ENCODE data around the gene PRKAG1.

Gene PRKAG1

DNA sequence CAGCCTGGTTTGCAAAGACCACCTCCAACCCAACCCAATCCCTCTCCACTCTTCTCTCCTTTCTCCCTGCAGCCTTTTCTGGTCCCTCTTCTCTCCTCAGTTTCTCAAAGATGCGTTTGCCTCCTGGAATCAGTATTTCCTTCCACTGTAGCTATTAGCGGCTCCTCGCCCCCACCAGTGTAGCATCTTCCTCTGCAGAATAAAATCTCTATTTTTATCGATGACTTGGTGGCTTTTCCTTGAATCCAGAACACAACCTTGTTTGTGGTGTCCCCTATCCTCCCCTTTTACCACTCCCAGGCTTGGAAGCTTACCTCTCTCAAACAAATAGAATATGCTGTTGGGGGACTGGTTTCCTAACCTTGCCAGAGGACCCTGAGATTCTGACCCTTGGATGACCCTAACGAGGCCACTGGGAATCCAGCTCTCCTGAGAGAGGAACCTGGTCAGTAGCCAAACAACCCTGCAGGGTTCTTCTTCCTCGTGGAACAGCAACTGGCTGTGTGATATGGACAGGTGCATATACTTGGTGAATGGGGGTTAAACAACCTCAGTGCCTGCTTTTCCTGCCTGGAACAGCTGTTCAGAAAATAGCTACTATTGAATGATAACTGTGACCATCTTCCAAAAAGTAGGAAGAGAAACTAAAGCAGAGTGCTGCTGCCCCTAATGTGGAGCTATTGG lies 36.0 kb downstream of the PRKAG1 start:
- no peak for DNase-seq (ENCODE audit: low read depth in 2 of 2)

DNA sequence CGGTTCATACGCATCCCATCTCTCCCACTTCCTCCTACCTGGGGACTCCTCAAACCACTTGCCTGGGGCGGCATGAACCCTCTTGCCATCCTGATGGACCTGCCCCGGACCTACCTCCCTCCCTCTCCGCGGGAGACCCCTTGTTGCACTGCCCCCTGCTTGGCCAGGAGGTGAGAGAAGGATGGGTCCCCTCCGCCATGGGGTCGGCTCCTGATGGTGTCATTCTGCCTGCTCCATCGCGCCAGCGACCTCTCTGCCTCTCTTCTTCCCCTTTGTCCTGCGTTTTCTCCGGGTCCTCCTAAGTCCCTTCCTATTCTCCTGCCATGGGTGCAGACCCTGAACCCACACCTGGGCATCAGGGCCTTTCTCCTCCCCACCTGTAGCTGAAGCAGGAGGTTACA lies 36.8 kb downstream of the PRKAG1 start:
- DNase-seq (ENCODE audit: low read depth in 2 of 2), result no peak

- no peak for DNase-seq (ENCODE audit: low read depth in 2 of 2)
Observed at GRCh38 chr12:48980953-48981756, 37.4 kb downstream of the PRKAG1 start.

- no peak for DNase-seq (ENCODE audit: low read depth in 2 of 2)
Observed at GRCh38 chr12:48980389-48980952, 38.1 kb downstream of the PRKAG1 start.

GRCh38 chr12:48979602-48980388 lies 38.8 kb downstream of the PRKAG1 start:
- DNase-seq (ENCODE audit: low read depth in 2 of 2), result no peak

DNA sequence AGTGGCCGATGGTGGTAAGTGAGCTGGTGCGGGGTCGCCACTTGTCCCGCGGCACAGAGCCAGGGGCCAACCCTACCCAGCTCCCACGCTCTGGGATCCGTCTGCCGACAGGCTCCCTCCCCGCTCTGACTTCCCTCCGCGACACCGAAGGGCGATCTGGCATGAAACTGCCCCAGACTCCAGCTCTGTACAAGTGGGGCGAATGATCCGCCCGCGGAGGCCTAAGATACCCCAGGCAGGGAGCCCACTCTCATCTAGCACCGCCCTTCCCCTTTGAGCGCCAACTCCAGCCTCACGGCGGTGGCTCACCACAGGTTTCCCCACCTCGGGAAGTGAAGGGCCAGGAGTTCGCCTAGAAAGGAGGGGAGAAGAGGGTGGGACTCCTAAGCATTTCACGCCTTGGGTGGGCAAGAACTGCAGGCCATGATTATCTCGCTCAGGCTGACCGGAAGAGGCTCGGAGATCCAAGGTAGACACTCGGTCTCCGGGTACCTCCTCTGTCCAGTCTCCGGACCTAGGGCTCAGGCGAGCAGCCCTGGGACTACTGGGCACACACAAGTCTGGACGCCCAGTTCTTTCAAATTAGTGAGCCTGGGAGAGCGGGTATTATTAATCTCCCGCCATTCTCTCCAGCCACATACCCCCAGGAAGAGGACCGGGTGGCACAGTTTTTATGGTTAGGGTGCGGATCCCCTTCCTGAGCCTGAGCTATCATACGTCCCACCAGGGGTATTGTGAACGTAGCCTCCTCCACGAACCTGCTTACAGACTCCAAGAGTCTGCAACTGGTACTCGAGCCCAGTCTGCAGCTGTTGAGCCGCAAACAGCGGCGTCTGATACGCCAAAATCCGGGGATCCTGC lies 39.6 kb downstream of the PRKAG1 start:
- DNase-seq (ENCODE audit: low read depth in 2 of 2), result no peak

GRCh38 chr12:48978291-48978740 lies 40.3 kb downstream of the PRKAG1 start, which contains the start of gene WNT1:
TSS of gene WNT1 (plus strand) at chr12:48978322. CDS start at chr12:48978651, 329 bp downstream.
- DNase-seq (ENCODE audit: low read depth in 2 of 2), result no peak

DNA sequence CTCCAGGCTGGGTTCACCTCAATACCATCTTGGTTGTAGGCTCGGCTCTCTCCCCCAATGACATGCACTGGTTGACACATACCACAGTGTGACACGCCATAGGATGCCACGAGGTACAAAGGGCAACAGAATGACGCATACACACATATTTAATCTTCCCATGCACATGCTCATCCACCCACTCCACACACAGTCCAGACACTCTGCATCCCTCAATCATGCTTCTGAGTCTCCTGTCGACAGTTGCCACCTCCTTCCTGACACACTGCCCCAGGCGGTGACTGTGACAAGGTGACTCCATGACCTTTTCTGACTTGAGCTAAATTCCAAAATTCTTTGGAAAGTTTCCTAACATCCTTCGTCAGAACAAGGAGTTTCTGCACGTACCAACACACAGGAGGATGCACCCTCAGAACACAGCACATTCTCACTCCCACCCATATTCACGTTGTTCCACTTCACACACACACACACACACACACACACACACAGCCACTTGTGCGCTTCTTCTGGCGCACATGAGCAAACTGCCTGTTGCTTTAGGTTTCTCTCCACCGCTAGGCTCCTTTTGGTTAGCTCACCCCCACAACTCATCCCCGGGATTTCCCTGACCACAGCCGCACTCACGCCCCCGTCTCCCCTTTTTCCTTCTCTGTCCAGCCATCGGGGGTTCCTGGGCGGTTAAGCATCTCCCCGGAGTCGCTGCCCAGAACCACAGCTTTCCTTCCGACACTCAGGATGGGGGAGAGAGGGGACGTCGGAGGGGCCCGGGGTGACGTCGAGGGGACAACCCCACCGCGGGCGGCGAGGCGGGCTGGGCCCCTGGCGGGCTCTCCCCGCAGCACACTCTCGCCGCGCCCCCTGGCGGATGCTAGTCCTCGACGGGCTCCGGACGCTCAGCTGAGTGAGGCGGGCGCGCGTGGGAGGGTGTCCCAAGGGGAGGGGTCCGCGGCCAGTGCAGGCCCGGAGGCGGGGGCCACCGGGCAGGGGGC lies 41.0 kb downstream of the PRKAG1 start:
- DNase-seq (ENCODE audit: low read depth in 2 of 2), result peak in 1 of 2 experiments; percentile 84

DNA sequence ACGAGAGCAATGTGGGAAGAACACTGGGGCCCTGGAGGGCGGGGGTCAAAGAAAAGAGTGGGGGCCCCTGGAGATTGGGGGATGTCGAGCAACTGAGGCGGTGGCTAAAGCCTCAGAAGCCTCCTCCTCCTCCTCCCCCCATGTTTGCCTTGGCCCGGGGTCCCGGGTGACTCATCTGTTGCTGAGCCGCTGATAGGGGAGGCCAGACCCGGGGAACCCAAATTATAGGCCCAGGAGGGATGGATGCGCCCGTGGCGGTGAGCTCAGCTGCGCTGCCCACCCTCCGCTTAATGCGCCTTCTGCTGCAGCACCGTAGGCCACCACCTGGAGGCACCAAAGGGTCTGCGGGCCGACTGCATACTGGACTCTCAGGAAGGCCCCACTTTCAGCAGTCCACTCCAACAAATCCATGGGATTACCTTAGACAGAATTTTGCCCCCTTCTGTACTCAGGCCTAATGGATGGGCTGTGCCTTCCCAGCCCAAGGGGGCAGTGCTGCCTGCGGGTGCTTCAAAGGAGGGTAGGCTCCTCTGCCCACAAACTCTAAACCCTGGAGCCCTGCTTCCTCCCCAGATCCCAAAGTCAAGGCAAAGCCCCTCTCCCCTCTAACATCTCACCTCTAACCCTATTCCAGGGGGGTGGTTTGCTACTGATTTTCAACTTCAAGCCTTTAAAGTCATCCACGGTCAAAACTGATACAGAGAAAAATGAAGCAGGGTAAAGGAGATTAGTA lies 44.5 kb downstream of the PRKAG1 start:
- no peak for DNase-seq (ENCODE audit: low read depth in 2 of 2)

DNA sequence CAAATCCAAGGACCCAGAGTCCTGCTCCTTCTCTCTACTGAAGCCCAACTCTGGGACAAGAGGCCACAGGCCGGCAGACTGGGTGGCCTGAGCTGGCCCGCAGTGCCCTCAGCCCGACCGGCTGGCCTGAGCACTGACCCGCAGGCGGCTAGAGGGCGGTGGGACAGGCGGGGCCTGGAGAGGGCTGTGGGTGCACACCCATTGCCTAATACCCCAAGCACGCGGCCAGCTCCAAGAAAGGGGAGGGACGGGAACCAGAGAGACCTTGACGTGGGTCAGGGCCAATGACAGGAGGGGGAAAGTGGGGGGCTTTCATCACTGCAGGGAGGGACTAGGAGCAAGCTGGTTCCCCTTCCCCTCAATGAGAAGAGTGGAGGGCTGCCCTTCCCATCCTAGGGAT lies 45.0 kb downstream of the PRKAG1 start:
- no peak for DNase-seq (ENCODE audit: low read depth in 2 of 2)

DNA sequence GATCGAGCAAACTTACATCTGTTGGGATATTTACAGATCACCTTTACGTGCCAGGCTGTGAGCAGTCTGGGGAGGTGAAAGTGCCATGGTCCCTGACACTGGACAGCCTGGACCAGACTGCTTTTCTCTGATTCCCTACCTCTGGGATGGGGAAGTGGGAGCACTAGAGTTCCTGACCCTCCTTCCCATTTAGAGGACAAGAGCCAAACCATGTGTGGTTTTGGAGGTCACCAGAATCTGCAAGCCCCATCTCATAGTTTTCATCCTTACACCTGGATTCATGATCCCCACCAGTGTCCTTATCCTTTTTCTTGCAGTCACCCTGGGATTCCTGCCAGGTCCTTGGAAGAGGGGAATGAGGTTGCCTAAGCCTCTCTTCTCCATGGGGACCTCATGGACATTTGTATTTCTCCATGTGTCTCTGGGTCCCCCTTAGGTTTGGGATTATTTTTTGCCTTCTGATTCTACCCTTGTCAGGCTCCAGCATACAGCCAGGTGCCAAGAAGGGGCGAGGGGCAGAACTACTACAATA lies 45.6 kb downstream of the PRKAG1 start:
- DNase-seq (ENCODE audit: low read depth in 2 of 2), result no peak

- DNase-seq (ENCODE audit: low read depth in 2 of 2), result no peak
Observed at GRCh38 chr12:48972213-48972951, 46.2 kb downstream of the PRKAG1 start.

DNA sequence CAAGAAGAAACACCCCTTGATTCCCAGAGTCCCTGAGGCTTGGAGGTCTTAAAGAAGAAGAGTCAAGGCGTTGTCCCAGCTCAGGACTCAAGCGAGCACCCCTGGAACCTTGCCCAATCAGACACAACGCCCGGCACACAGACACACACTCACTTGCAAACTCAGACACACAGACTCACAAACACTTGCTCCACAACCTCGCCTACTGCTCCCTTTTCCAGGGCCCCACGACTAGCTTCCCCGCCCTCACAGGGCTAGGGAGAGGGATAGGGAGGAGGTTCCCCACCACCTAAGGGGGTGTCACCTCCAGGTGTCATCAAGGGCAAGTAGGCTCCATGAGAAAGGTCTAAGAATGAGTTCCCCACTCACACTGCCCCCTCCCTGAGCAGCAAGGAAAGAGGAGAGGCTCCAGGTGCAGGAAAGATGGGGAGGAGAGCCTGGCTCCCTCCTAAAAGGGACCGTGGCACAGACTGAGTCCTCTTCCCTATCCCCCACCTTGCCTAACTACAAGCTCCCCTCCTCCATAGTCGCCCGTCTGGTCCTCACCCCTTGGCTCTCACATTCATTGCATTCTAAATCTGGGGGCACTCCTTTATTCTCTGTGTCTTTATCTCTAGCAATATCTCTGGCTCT lies 47.8 kb downstream of the PRKAG1 start:
- no peak for DNase-seq (ENCODE audit: low read depth in 2 of 2)

DNA sequence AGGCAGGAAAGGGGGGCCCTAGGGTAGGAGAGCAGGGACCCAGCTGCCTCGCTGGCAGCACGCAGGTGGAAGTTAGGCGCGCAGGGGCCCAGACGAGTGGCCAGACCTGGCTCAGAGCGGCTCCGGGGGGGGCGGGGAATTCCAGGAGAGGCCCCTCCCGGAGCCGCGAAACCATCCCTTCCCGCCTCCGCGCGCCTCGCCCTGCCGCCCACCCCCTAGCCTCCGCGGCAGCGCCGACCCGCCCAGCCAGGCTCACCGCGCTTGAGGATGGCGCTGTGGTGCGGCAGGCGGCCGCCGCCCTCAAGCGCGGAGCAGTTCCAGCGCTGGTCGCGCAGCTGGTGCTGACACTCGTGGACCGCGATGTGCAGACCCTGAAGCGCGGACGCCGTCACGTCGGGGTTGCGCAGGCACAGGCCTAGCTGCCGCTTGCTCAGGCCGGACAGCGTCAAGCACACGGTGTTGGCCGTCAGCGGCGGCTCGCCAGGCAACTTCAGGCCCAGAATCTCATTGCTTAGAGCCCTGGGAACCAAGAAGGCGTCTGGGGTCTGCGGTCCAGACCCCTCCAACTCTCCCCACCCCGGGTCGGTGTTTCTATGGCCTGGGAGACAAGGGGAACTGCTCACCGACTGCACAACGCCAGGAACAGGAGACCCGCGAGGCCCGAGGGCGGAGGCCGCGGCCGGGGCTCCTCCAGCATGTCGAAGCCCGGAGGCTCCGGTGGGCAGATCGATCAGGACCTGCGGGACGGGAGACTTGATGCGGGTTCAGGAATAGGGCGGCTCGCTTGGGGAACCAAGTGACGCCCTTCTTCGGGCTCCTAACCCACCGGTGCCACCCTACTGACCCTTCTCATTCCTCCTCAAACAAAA lies 48.5 kb downstream of the PRKAG1 start:
- no peak for DNase-seq (ENCODE audit: low read depth in 2 of 2)

- DNase-seq (ENCODE audit: low read depth in 2 of 2), result no peak
Observed at GRCh38 chr12:48969160-48969771, 49.3 kb downstream of the PRKAG1 start.

- DNase-seq (ENCODE audit: low read depth in 2 of 2), result no peak
Observed at GRCh38 chr12:48968467-48968866, 50.1 kb downstream of the PRKAG1 start.

Data from stimulated activated CD4-positive, alpha-beta T cell treated with anti-CD3 and anti-CD28 coated beads, Interleukin-12 subunit alpha, Interleukin-12 subunit beta, amount 100 ng/mL, for 24 hours (primary cell).